Measurements from ENCODE around the gene HSBP1. TPM values are rescaled to one million over a fixed set of nuclear protein-coding genes. Genes with fewer than 3 reads are reported as not detected.

The HSBP1 gene
- total and polyA plus RNA-seq, 2 of the 8 experiments (the other 6 are each of a cell fraction or from before 2014, with no cell fraction given): 78.4 to 219 TPM

DNA sequence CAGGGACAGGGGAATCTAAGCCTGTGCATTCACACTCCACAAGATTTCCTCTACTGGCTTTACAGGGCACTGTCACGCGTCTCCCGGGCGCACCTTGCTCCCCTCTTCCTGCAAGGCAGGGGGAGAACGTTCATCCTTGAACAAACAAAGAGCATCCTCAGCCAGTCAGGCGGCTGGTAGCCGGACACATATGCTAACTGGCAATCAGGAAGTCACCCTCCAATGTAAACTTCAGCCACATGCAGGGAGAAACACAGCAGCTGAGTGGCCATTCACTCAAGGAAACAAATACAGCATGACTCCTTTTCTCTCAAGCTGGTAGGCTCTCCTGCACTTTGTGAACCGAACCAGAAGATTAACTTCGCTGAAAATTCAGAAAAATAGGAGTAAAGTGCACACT lies 10.8 kb upstream of the HSBP1 start (continued):
- TF ChIP-seq BACH1 (IDR thresholded peaks at IDR 0.05; ENCODE audit: low read length) (no peak), EGR1 (IDR thresholded peaks at IDR 0.05; ENCODE audit: borderline replicate concordance, low read depth, low read length) (no peak), PHF8 (conservative IDR thresholded peaks at IDR 0.05; ENCODE audit: low read depth, low read length) (no peak), ASH2L (IDR thresholded peaks at IDR 0.05; ENCODE audit: low read length) (no peak), POLR2AphosphoS5 (IDR thresholded peaks at IDR 0.05; ENCODE audit: low read depth, low read length) (no peak), HDAC2 (IDR thresholded peaks at IDR 0.05; ENCODE audit: borderline replicate concordance in 1 of 2, low read depth in 2 of 2, low read length in 2 of 2) (no peak), CREB1 (IDR thresholded peaks at IDR 0.05) (no peak)

All from H1 (cell line).